ENCODE measurements around the gene CAMTA1. TPM values are rescaled to one million over a fixed set of nuclear protein-coding genes. Genes with fewer than 3 reads are reported as not detected.

CAMTA1 gene
- total and polyA plus RNA-seq, 4 donors, result 18.0 to 93.5 (median 35.8) TPM

GRCh38 chr1:7046891-7047290 is 261.6 kb downstream of the CAMTA1 start:
- Histone ChIP-seq H3K4me3 (ENCODE audit: low read depth in 1 of 3, low read length in 3 of 3) (no peak overlapping the region), H3K4me1 (ENCODE audit: control insufficient read depth in 4 of 4, insufficient read depth in 4 of 4, low read length in 3 of 4) (peaks cover 0 to 2% (median 0%) of the 10 kb centered on the region in 4 donors), H3K9me3 (ENCODE audit: control insufficient read depth in 4 of 4, low read length in 3 of 4) (peaks cover 0 to 2% (median 0%) of the 10 kb centered on the region in 4 donors), H3K9ac (ENCODE audit: low read depth in 1 of 2, low read length in 2 of 2) (no peak overlapping the region), H3K27ac (ENCODE audit: low read depth in 1 of 2, low read length in 2 of 2) (no peak overlapping the region), H3K36me3 (ENCODE audit: control insufficient read depth in 4 of 4, insufficient read depth in 3 of 4, low read depth in 1 of 4, low read length in 3 of 4) (no peaks in the 10 kb centered on the region), H3K27me3 (ENCODE audit: control insufficient read depth in 4 of 4, insufficient read depth in 4 of 4, low read length in 3 of 4) (no peaks in the 10 kb centered on the region)
- TF ChIP-seq HNF4G (IDR thresholded peaks at IDR 0.05) (no peak), REST (IDR thresholded peaks at IDR 0.05) (no peak), GABPA (IDR thresholded peaks at IDR 0.05 in 1 of 2, conservative IDR thresholded peaks at IDR 0.05 in 1 of 2) (no peak), TAF1 (conservative IDR thresholded peaks at IDR 0.05) (no peak), YY1 (IDR thresholded peaks at IDR 0.05) (no peak), RXRA (IDR thresholded peaks at IDR 0.05) (no peak), JUND (IDR thresholded peaks at IDR 0.05) (no peak), HNF4A (conservative IDR thresholded peaks at IDR 0.05) (no peak), FOXA2 (IDR thresholded peaks at IDR 0.05) (no peak), FOXA1 (IDR thresholded peaks at IDR 0.05) (no peak), EGR1 (IDR thresholded peaks at IDR 0.05; ENCODE audit: low read depth in 2 of 2) (no peak), SP1 (IDR thresholded peaks at IDR 0.05) (no peak), NR2F2 (IDR thresholded peaks at IDR 0.05) (no peak), RAD21 (IDR thresholded peaks at IDR 0.05) (no peak)
- TF ChIP-seq, protein P1, sequence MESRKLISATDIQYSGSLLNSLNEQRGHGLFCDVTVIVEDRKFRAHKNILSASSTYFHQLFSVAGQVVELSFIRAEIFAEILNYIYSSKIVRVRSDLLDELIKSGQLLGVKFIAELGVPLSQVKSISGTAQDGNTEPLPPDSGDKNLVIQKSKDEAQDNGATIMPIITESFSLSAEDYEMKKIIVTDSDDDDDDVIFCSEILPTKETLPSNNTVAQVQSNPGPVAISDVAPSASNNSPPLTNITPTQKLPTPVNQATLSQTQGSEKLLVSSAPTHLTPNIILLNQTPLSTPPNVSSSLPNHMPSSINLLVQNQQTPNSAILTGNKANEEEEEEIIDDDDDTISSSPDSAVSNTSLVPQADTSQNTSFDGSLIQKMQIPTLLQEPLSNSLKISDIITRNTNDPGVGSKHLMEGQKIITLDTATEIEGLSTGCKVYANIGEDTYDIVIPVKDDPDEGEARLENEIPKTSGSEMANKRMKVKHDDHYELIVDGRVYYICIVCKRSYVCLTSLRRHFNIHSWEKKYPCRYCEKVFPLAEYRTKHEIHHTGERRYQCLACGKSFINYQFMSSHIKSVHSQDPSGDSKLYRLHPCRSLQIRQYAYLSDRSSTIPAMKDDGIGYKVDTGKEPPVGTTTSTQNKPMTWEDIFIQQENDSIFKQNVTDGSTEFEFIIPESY (IDR thresholded peaks at IDR 0.05), result no peak
- TF ChIP-seq, protein P2, sequence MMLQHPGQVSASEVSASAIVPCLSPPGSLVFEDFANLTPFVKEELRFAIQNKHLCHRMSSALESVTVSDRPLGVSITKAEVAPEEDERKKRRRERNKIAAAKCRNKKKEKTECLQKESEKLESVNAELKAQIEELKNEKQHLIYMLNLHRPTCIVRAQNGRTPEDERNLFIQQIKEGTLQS (IDR thresholded peaks at IDR 0.05), result no peak
- TF ChIP-seq, protein P3, sequence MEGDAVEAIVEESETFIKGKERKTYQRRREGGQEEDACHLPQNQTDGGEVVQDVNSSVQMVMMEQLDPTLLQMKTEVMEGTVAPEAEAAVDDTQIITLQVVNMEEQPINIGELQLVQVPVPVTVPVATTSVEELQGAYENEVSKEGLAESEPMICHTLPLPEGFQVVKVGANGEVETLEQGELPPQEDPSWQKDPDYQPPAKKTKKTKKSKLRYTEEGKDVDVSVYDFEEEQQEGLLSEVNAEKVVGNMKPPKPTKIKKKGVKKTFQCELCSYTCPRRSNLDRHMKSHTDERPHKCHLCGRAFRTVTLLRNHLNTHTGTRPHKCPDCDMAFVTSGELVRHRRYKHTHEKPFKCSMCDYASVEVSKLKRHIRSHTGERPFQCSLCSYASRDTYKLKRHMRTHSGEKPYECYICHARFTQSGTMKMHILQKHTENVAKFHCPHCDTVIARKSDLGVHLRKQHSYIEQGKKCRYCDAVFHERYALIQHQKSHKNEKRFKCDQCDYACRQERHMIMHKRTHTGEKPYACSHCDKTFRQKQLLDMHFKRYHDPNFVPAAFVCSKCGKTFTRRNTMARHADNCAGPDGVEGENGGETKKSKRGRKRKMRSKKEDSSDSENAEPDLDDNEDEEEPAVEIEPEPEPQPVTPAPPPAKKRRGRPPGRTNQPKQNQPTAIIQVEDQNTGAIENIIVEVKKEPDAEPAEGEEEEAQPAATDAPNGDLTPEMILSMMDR (IDR thresholded peaks at IDR 0.05; ENCODE audit: low read depth, low read length, missing input control), result no peak
- TF ChIP-seq, protein P4, sequence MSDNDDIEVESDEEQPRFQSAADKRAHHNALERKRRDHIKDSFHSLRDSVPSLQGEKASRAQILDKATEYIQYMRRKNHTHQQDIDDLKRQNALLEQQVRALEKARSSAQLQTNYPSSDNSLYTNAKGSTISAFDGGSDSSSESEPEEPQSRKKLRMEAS (IDR thresholded peaks at IDR 0.05), result no peak
- 96% methylated on average over 1 of the region's 1 CpG for WGBS
- DNase-seq (ENCODE audit: low spot score), result no peak

Data from liver (tissue), 9 donors.